Osteocyte (in vitro differentiated cells): ENCODE measurements around the gene SINHCAF. TPM values are rescaled to one million over a fixed set of nuclear protein-coding genes. Genes with fewer than 3 reads are reported as not detected.

Source experiments
- DNase-seq: peaks from one replicate; pipeline ENCODE4 v3.0.0; 2021; ENCODE audit warnings: mixed read lengths; ENCODE audit not compliant: unreplicated experiment; ENCODE audit errors: extremely low spot score
- H3K27ac Mint-ChIP-seq: one replicate; pipeline ENCODE4 v1.8.0; 2021; ENCODE audit warnings: mild to moderate bottlenecking, mixed read lengths; ENCODE audit not compliant: unreplicated experiment
- H3K27me3 Mint-ChIP-seq: one replicate; pipeline ENCODE4 v1.8.0; 2021; ENCODE audit warnings: mixed read lengths; ENCODE audit not compliant: unreplicated experiment
- H3K36me3 Mint-ChIP-seq: one replicate; pipeline ENCODE4 v1.8.0; 2021; ENCODE audit warnings: mixed read lengths; ENCODE audit not compliant: unreplicated experiment
- H3K4me1 Mint-ChIP-seq: one replicate; pipeline ENCODE4 v1.8.0; 2021; ENCODE audit warnings: mixed read lengths; ENCODE audit not compliant: unreplicated experiment
- H3K4me3 Mint-ChIP-seq: one replicate; pipeline ENCODE4 v1.8.0; 2021; ENCODE audit warnings: mild to moderate bottlenecking, moderate library complexity, mixed read lengths; ENCODE audit not compliant: unreplicated experiment
- H3K9me3 Mint-ChIP-seq: one replicate; pipeline ENCODE4 v1.8.0; 2021; ENCODE audit warnings: mixed read lengths; ENCODE audit not compliant: unreplicated experiment
- total RNA-seq: library from RNA; stranded (reverse); gene quantifications from 2 replicates; pipeline ENCODE4 v1.2.1, GENCODE V29; 2021
- TF ChIP-seq, protein P1 (sequence below): fragments of 200-600 bp; sonication (generic); IDR thresholded peaks from 2 replicates; pipeline ENCODE4 v1.5.0; 2021; ENCODE audit warnings: antibody characterized with exemption, mild to moderate bottlenecking, moderate library complexity

The SINHCAF gene
- total RNA-seq, 1 donor from 2014 or later: 41.1 TPM

GRCh38 chr12:31298922-31299321, 27.0 kb downstream of the SINHCAF start:
- H3K27ac Mint-ChIP-seq: peak overlapping the region; percentile 13
- H3K36me3 Mint-ChIP-seq: peaks cover 25% of the 10 kb centered on the region

DNA sequence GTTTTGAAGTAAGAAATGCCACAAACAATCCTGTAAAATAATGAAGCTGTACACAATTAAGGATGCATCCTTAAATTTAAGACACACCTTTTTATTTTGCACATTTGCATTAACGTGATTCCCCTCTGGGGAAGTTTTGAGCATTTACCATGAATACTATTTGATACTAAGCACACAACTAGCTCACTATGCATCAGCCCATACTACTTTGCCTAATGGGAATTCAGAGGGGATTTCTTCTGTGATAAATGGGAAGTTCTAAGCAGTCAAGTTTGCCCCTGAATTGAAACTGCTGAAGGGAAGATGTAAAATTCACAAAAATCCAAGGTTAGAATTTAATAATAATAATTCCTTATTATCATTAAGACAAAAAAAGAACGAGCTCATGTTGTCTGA, 27.4 kb downstream of the SINHCAF start:
- Mint-ChIP-seq H3K9me3 (no peaks in the 10 kb centered on the region), H3K27me3 (no peaks in the 10 kb centered on the region), H3K27ac (peak overlapping the region; percentile 13), H3K36me3 (peaks cover 26% of the 10 kb centered on the region), H3K4me3 (no peak overlapping the region), H3K4me1 (peaks cover 7% of the 10 kb centered on the region)
- DNase-seq: no peak
- TF ChIP-seq, protein P1, sequence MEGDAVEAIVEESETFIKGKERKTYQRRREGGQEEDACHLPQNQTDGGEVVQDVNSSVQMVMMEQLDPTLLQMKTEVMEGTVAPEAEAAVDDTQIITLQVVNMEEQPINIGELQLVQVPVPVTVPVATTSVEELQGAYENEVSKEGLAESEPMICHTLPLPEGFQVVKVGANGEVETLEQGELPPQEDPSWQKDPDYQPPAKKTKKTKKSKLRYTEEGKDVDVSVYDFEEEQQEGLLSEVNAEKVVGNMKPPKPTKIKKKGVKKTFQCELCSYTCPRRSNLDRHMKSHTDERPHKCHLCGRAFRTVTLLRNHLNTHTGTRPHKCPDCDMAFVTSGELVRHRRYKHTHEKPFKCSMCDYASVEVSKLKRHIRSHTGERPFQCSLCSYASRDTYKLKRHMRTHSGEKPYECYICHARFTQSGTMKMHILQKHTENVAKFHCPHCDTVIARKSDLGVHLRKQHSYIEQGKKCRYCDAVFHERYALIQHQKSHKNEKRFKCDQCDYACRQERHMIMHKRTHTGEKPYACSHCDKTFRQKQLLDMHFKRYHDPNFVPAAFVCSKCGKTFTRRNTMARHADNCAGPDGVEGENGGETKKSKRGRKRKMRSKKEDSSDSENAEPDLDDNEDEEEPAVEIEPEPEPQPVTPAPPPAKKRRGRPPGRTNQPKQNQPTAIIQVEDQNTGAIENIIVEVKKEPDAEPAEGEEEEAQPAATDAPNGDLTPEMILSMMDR: no peak

More at GRCh38 chr12:31298922-31299321, 27.0 kb downstream of the SINHCAF start:
- no peaks in the 10 kb centered on the region for H3K27me3 Mint-ChIP-seq
- no peak for DNase-seq
- TF ChIP-seq, protein P1: no peak
- H3K4me1 Mint-ChIP-seq: peaks cover 7% of the 10 kb centered on the region
- no peak overlapping the region for H3K4me3 Mint-ChIP-seq
- no peaks in the 10 kb centered on the region for H3K9me3 Mint-ChIP-seq

- H3K4me3 Mint-ChIP-seq: no peak overlapping the region
- DNase-seq: no peak
- TF ChIP-seq, protein P1: no peak
- H3K36me3 Mint-ChIP-seq: peaks cover 31% of the 10 kb centered on the region
- H3K27ac Mint-ChIP-seq: no peak overlapping the region
- H3K27me3 Mint-ChIP-seq: no peaks in the 10 kb centered on the region
- no peaks in the 10 kb centered on the region for H3K9me3 Mint-ChIP-seq
- H3K4me1 Mint-ChIP-seq: peaks cover 7% of the 10 kb centered on the region
Observed at GRCh38 chr12:31297572-31298514, 28.1 kb downstream of the SINHCAF start.

- H3K36me3 Mint-ChIP-seq: peaks cover 47% of the 10 kb centered on the region
- H3K27me3 Mint-ChIP-seq: no peaks in the 10 kb centered on the region
- TF ChIP-seq, protein P1: no peak
- peaks cover 5% of the 10 kb centered on the region for H3K4me1 Mint-ChIP-seq
- peaks cover 4% of the 10 kb centered on the region for H3K9me3 Mint-ChIP-seq
- no peak for DNase-seq
- no peak overlapping the region for H3K27ac Mint-ChIP-seq
- H3K4me3 Mint-ChIP-seq: no peak overlapping the region
Observed at GRCh38 chr12:31289441-31289840, 36.5 kb downstream of the SINHCAF start.

- H3K9me3 Mint-ChIP-seq: peaks cover 5% of the 10 kb centered on the region
- H3K4me3 Mint-ChIP-seq: no peak overlapping the region
- TF ChIP-seq, protein P1: no peak
- DNase-seq: no peak
- peaks cover 47% of the 10 kb centered on the region for H3K36me3 Mint-ChIP-seq
- no peaks in the 10 kb centered on the region for H3K27me3 Mint-ChIP-seq
- peaks cover 5% of the 10 kb centered on the region for H3K4me1 Mint-ChIP-seq
- H3K27ac Mint-ChIP-seq: peak overlapping the region; percentile 12
Observed at GRCh38 chr12:31288381-31288780, 37.6 kb downstream of the SINHCAF start.
